LHCN-M2 (cell line): ENCODE data around the gene LDB3. TPM values are rescaled to one million over a fixed set of nuclear protein-coding genes. Genes with fewer than 3 reads are reported as not detected.
"Not testable (repeated sequence)": the region's sequence is repeated elsewhere in the genome, so short reads cannot be mapped to it uniquely, and the experiment has no call there.

Source experiments
- DNase-seq: peaks from one replicate; pipeline ENCODE4 v3.0.0-alpha.2; 2012; ENCODE audit warnings: low read depth
- polyA plus RNA-seq: library from polyadenylated mRNA; unstranded; fragments of >200 nt; gene quantifications from one replicate; pipeline ENCODE4 v1.2.1, GENCODE V29; 2012; ENCODE audit warnings: missing spikeins
- total RNA-seq: library from RNA; depleted of rRNA; stranded (reverse); fragments of >200 nt; gene quantifications from 2 replicates; pipeline ENCODE4 v1.2.3, GENCODE V29; 2014; rRNA removed

Gene LDB3, protein sequence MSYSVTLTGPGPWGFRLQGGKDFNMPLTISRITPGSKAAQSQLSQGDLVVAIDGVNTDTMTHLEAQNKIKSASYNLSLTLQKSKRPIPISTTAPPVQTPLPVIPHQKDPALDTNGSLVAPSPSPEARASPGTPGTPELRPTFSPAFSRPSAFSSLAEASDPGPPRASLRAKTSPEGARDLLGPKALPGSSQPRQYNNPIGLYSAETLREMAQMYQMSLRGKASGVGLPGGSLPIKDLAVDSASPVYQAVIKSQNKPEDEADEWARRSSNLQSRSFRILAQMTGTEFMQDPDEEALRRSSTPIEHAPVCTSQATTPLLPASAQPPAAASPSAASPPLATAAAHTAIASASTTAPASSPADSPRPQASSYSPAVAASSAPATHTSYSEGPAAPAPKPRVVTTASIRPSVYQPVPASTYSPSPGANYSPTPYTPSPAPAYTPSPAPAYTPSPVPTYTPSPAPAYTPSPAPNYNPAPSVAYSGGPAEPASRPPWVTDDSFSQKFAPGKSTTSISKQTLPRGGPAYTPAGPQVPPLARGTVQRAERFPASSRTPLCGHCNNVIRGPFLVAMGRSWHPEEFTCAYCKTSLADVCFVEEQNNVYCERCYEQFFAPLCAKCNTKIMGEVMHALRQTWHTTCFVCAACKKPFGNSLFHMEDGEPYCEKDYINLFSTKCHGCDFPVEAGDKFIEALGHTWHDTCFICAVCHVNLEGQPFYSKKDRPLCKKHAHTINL
- 0.06 TPM in 1 of 2 replicates, not detected in the other for total RNA-seq
- polyA plus RNA-seq = 0.34 TPM

DNA sequence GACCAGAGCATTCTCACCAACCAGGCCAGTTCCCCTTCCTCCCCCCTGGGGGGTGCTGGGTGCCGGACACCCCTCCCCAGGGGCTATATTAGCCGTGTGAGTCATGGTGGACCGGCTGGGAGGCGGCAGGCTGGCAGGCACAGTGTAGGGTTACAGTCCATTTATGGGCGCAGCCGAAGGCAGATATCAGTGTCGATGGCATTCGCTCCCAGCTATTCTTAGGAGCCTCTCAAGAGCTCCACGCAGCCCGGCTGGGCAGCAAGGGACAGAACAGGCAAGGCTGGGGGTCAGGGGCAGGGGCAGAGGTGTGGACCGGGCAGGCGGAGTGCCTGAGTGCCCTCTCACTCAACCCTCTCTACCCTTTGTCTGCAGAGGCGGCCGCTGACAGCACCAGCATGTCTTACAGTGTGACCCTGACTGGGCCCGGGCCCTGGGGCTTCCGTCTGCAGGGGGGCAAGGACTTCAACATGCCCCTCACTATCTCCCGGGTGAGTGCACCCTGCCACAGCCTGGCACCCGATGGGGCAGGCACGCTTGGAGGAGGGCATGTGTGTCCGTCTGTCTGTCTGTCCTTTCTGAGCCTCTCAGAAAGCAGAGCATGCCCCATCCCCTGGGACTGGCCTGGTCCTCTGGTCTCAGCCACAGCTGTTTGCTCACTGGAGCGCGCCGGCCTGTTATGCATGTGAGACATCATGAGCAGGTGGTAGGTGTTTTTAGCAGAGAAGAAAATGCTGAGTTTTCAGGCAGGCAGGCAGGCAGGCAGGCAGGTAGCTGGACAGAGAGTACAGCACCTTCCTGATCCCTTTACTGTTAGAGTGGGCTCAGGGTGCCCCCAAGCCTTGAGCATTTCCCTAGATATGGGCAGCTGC lies at the start of gene LDB3:
Gene LDB3, plus strand, starts transcription at position 215 of the 869 bp plus-strand sequence. Its CDS starts 181 bp downstream, at position 396.
- peak; percentile 45 for DNase-seq

DNA sequence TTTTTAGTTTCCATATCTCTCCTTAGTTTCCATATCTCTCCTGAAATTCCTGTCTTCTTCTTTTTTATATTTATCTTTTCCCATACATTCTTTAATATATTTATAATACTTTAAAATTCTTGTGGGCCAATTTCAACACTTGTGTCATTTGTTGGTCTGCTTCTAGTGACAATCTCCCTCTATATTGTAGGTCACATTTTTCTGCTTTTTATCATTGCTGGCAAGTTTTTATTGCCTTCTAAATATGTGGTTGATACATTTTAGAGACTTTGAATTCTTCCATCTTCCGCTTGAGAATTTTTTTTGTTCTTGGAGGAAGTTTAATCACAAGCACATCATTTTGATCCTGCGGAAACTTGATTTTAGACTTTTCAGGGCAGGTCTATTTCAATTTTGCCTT lies 40.0 kb upstream of the LDB3 start:
- DNase-seq = no peak

DNA sequence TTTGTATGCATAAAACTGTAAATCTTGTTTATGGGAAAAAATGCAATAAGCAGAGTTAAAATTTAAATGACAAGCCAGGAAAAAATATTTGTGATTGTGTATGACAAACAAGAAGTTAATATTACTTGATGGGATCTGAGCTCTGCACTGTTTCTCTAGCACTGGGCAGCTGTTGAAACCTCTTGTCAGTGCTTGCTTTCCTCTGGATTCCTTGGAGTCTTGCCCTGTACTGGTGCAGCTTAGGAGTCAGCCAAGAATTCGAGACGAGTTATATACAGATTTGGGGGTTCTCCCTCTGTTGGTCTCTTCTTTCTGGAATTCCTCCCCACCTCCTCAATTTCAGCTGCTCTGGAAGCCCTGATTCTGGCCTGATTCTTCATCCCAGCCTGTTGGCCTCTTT lies 38.2 kb upstream of the LDB3 start:
- no peak for DNase-seq

DNA sequence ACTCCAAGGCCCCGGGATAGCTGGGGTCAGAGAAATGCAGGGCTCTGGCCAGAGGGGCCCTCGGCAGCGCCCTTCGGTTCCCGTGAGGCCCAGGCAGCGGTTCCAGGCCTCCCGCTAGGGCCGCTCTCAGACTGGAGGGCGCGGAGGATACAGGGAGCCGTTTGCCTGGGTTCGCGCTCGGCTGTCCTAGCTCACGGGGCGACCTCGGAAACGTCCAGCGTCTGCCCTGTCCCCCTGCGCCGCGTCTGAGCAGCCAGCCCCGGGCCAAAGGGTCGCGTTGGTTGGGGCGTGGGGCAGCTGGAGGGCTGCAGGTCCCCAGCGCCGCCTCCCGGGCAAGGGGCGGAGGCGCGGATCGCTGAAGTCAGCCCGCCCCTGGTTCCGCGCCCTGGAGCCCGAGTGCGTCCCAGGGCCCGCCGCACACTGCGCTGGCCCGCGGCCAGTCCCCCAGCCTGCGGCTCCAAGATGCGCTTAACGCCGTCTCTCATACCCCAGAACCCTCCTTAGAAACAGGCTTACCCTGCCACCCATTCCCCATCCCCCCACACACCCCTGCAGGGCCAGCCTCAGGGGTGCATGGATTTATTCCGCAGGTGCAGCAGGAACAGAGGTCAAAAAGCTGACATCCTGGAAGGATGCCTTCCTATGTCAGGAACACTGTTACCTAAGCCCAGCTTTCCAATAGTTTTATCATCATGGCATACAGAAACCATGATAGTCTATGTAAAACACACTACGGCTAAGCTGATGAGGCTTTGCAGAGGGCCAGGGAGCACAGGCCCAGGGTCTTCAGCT lies 36.1 kb upstream of the LDB3 start:
- DNase-seq = no peak

DNA sequence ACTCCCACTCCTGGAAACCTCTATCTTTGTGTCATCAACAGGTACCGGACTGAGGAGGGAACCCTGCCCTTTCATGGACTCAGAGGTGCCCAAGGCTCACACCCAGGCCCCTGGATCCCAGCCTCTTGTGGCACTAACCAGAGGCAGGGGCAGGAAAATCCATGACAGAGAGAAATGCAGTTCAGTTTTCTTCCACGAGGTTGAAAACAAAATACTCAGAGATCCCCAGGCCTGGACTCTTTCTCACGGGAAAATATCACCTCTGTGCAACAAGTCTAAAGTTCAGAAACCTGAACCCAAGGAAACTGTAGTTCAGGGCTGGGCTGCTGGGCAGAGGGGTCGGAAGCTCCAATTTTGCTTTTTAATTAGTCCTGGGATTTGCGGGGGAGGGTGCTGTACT lies 35.4 kb upstream of the LDB3 start:
- DNase-seq = no peak

DNA sequence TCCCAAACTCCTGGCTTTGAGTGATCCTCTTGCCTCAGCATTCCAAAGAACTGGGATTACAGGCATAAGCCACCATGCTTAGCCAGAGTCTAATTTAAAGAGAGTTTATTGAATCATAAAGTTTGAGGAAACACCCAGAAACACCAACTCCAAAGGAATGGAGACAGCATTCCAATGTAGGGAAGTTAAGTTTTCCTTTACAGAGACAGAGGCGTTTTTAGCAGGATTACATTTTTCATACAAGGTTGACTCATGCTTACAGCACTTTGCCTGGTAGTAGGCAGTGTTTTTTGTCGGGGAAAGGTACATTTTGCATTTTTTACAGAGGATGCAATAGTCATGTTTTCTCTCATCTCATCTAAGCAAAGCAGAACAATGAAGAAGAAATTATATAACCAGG lies 32.9 kb upstream of the LDB3 start:
- DNase-seq = peak; percentile 53

DNA sequence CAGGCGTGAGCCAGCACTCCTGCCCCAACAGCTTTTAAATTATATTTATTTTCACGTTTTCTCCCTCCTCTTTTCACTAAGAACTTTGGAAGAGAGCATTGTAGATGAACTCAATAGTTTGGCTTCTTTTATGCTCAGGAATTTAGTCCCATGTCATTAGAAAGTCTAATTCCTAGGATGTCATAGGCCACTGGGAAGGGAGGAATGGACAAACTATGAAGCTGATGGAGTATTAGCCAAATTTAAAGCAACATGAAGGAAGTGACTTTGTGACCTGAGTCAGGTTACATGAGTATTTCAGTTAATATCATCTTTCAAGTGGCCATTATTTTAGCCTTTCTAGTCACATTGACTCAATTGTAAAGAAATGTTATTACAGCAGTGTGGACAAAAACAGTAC lies 32.0 kb upstream of the LDB3 start:
- no peak for DNase-seq

DNA sequence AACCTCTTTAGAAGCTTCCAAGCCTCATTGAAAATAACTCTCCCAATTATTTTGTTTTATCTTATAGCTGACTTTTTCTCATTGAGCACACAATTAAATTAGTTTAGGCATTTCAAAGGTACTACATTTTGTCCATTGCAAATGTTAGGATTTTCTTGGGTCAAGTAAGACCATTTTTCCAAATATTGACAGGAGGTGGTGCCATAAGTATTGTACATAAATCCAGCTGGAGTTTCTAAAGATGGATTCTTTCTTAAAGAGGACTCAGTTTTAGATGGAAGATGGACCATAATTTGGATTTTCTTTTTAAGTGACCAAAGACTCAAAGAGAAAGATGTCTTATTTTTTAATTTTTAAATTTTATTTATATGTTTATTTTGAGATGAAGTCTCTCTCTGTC lies 26.3 kb upstream of the LDB3 start:
- no peak for DNase-seq

DNA sequence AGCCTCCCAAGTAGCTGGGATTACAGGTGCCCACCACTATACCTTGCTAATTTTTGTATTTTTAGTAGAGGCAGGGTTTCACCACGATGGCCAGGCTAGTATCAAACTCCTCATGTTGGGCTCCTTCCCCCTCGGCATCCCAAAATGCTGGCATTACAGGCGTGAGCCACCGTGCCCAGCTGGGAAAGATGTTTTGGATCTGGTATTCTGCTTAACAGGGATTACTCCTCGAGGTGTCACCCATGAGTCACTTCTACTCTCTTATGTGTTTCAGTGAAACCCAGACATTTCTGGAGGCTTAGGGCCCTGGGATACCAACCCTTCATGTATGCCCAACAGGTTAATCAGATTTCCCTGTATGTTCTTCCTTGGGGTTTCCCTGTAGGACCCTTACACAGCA lies 25.8 kb upstream of the LDB3 start:
- peak; percentile 39 for DNase-seq

DNA sequence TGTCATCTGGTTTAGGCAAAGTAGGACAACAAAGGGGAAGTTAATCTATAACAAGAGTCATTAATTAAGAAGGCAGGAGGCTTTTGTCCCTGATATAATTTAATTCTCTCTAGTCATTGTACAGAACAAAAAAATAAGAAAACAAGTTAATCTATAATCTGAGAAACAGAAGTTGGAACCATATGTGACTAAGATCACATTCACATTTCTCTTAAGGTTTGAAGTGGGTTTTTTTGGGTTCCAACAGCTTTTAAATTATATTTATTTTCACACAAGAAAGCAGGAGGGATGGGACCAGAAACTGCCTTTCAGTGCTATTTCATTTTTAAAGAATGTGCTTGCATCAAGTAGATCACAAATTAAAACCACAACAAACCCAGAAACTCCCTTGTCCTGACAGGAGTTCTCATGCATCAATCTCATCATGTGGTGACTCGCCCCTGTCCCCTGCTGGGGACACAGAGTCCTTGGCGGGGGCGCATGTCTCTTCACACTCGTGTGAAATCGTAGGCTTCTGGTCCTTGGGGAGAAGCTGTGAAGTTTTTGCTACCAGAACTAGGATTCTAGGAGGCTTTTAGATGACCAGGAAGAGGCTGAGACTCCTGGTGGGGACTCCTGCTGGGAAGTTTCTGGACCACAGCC lies 24.0 kb upstream of the LDB3 start:
- DNase-seq = peak; percentile 50

DNA sequence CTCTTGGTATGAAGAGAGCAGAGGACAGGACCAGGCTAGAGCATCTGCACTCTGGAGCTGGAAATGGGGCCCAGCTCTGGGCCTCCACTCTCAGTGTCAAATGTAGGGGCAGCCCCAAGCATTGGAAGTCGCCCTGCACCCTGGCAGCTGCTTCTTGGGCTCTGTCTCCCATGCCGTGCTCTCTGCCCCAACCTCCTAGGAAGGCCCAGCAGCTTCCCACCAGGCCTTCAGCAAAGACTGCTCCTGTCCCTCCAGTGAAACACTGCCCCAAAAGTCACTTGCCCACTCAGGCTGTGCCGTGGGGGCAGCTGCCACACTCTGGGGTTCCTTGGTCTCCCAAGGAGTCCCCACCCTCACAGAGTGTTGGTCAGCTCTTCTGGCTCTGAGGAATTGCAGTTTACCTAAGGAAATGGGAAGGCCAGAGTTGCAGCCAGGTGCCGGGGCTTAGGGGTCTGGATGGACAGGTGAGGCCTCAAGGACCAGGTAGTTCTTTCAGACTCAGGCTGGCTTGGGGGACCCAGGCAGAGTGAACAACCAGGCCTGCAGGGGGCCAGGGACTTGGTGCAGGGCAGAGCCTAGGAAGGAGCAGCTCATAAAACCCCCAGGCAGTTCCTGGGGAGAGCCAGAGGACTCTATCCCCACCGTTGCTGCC lies 23.4 kb upstream of the LDB3 start:
- DNase-seq = no peak

DNA sequence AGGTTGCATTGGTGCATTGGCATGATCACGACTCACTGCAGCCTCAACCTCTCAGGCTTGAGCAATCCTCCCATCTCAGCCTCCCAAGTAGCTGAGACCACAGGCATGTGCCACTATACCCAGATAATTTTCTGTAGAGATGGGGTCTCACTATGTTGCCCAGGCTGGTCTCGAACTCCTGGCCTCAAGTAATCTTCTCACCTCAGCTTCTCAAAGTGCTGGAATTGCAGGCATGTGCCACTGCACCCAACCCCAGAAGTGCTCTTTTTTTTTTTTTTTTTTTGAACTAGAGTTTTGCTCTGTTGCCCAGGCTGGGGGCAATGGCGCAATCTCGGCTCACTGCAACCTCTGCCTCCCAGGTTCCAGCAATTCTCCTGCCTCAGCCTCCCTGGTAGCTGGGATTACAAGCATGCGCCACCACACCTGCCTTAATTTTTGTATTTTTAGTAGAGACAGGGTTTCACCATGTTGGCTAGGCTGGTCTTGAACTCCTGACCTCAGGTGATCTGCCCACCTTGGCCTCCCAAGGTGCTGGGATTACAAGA lies 22.6 kb upstream of the LDB3 start:
- DNase-seq = not testable (repeated sequence)

DNA sequence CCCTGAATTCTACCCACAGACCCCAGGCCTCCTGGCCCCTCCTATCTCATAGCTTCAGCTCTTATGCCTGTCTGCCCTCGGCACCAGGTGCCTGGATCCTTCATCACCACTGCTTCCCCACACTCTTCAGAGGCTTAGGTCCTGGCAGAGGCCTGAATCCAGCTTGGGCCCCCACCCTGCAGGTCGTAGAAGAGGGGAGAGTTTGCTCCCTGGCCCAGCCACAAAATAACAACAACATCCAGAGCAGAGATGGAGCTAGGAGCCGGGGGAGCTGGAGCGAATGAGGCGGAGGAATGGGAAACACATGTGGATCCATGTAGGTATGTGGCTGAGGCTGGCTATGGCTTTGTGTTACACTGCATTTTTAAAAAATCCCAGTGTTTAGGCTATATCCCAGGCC lies 21.8 kb upstream of the LDB3 start:
- DNase-seq = no peak

DNA sequence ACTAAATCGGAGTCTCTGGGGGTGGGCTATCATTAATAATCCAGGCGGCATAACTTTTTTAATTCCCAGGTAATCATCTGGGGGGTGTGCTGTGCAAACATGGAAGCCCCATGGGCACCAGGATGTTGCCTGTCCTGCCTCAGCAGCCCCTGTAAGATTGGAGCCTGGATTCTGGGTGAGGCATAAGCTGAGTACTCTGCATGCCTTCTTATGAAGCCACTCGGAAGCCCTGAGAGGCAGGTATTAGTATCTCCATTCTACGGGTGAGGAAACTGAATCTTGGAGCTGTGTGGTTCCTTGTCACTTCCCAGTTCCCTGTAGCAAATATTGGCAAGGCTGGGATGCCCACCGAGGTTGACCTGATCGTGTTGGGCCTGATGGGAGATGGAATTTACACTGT lies 21.4 kb upstream of the LDB3 start:
- no peak for DNase-seq

DNA sequence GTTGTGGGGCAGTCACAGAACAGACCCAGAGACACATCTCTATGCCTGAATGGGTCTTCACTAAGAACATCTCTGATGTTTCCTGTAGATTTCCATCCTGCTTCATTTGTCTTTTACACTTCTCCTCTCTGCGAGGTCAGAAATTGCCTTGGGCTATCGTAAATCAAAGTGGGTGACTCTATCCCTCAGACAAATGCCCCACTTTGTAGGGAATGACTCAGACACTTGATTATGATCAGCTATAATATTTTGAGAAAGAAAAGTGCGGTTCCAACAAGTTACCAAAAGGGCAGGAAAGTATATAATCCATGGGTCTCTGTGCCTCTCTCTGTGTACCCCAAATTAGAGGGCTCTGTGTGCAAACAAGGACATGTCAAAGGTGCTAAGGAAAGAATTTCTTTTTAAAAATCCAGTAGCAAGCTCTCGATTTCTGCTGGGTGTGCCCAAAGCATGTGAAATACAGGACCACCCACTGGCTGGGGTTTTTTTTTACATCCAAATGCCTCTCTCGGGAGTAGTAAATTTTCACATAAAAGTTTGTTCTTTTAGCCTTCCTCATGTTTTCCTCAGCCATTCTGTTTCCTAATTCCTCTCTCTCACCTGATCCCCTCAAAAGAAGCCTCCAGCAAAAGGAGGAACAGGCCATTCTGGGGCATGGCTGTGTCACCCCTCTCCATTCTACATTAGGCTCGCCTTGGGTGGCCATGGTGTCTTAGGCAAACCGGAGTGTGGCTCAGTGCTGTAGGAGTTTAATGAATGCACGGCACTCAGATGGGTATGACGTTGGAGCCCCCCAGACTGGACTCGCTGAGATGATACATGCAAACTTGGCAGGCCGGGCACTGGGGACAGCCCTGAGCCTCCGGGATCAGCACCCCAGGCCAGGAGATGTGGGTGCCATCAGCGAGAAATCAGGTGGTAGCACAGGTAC lies 20.3 kb upstream of the LDB3 start:
- DNase-seq = no peak

DNA sequence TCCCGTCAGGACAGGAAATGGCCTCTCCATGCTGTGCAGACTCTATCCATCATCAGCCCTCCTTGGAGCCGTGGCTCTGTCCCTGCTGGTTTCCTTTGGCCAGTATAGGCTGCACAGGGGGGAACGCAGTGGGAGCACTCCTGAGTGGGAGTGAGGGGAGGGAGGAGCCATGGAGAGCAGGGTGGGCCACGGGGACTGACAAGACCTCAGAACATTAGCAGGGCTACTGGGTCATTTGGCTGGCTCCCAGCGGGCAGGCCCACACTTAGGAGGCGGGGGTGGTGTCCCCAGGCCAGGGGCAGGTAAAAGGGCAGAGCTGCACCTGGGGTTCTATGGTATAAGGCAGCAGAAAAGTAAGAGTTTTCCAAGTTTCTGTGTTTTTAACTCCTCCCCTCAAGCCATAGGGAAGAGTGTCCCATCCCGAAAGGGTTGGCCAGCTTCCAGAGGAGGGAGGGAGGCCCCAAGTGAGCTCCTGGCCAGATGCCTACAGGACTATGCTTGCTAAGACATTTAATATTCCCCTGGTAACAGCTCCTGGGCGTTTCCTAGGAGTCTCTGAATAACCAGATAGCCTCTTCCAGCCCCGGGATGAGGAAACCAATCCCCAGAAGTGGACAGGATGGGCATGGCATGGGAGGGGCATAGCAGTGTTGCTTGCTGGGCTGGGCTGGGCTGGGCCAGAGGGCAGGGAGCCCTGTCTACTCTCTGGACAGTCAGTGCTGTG lies 19.4 kb upstream of the LDB3 start:
- DNase-seq = peak; percentile 84

DNA sequence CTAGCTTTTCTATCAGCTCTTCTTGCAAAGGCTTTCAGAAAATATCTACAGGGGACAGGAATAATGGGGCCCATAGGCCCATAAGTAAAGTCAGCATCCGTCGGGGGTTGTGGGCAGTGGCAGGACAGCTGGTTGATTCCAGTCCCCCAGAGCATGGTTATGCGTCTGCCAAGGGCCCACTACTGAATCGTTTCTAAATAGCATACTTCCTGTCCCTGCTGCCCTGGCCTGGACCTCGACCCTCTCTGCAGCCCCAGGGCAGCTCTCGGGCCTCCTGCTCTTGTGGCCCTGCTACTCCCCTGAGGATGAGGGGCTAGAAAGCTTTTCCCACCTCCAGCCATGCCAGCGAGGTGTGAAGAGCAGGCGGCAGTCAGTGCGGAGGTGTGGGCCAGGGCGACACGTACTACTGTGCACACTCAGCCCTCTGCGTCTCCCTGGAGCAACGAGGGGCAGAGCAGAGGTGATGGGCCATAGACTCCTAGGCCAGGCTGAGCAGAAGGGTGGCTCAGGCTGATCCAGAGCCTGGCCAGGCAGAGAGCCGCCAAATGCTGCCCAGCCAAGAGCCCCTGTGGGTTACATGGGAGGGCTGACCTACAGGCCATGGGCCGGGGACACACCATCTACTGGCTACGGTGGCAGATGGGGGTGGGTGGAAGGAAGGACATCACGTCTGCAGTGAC lies 18.7 kb upstream of the LDB3 start:
- no peak for DNase-seq
